ENCODE data around the gene ARMC3. TPM values are rescaled to one million over a fixed set of nuclear protein-coding genes. Genes with fewer than 3 reads are reported as not detected.

Gene ARMC3
- total and polyA plus RNA-seq, 4 donors, result 0.05 TPM; not detected in 3

GRCh38 chr10:23081221-23081750 is 153.4 kb downstream of the ARMC3 start:
- no peak for DNase-seq (ENCODE audit: low spot score)
- Histone ChIP-seq H3K9ac (ENCODE audit: low read depth in 1 of 2, low read length in 2 of 2) (no peak overlapping the region), H3K9me3 (ENCODE audit: control insufficient read depth in 4 of 4, low read length in 3 of 4) (no peaks in the 10 kb centered on the region), H3K4me3 (ENCODE audit: low read depth in 1 of 3, low read length in 3 of 3) (no peak overlapping the region), H3K4me1 (ENCODE audit: control insufficient read depth in 4 of 4, insufficient read depth in 4 of 4, low read length in 3 of 4) (peaks cover 0 to 8% (median 4%) of the 10 kb centered on the region in 4 donors), H3K36me3 (ENCODE audit: control insufficient read depth in 4 of 4, insufficient read depth in 3 of 4, low read depth in 1 of 4, low read length in 3 of 4) (no peaks in the 10 kb centered on the region), H3K27ac (ENCODE audit: low read depth in 1 of 2, low read length in 2 of 2) (no peak overlapping the region), H3K27me3 (ENCODE audit: control insufficient read depth in 4 of 4, insufficient read depth in 4 of 4, low read length in 3 of 4) (peaks cover 0 to 5% (median 0%) of the 10 kb centered on the region in 4 donors)
- WGBS, result 36% methylated on average over 7 of the region's 7 CpGs
- TF ChIP-seq HNF4G (IDR thresholded peaks at IDR 0.05) (no peak), RXRA (IDR thresholded peaks at IDR 0.05) (no peak), NR2F2 (IDR thresholded peaks at IDR 0.05) (no peak), YY1 (IDR thresholded peaks at IDR 0.05) (no peak), EGR1 (IDR thresholded peaks at IDR 0.05; ENCODE audit: low read depth in 2 of 2) (no peak), GABPA (IDR thresholded peaks at IDR 0.05 in 1 of 2, conservative IDR thresholded peaks at IDR 0.05 in 1 of 2) (no peak), FOXA2 (IDR thresholded peaks at IDR 0.05) (no peak), JUND (IDR thresholded peaks at IDR 0.05) (no peak), CTCF (IDR thresholded peaks at IDR 0.05; ENCODE audit: low read depth, low read length, missing input control) (no peak), RAD21 (IDR thresholded peaks at IDR 0.05) (no peak), FOXA1 (IDR thresholded peaks at IDR 0.05) (no peak), TAF1 (conservative IDR thresholded peaks at IDR 0.05) (no peak), HNF4A (conservative IDR thresholded peaks at IDR 0.05) (no peak), SP1 (IDR thresholded peaks at IDR 0.05) (no peak)
- TF ChIP-seq, protein P1, sequence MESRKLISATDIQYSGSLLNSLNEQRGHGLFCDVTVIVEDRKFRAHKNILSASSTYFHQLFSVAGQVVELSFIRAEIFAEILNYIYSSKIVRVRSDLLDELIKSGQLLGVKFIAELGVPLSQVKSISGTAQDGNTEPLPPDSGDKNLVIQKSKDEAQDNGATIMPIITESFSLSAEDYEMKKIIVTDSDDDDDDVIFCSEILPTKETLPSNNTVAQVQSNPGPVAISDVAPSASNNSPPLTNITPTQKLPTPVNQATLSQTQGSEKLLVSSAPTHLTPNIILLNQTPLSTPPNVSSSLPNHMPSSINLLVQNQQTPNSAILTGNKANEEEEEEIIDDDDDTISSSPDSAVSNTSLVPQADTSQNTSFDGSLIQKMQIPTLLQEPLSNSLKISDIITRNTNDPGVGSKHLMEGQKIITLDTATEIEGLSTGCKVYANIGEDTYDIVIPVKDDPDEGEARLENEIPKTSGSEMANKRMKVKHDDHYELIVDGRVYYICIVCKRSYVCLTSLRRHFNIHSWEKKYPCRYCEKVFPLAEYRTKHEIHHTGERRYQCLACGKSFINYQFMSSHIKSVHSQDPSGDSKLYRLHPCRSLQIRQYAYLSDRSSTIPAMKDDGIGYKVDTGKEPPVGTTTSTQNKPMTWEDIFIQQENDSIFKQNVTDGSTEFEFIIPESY (IDR thresholded peaks at IDR 0.05), result no peak
- TF ChIP-seq, protein P2, sequence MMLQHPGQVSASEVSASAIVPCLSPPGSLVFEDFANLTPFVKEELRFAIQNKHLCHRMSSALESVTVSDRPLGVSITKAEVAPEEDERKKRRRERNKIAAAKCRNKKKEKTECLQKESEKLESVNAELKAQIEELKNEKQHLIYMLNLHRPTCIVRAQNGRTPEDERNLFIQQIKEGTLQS (IDR thresholded peaks at IDR 0.05), result no peak
- TF ChIP-seq, protein P3, sequence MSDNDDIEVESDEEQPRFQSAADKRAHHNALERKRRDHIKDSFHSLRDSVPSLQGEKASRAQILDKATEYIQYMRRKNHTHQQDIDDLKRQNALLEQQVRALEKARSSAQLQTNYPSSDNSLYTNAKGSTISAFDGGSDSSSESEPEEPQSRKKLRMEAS (IDR thresholded peaks at IDR 0.05), result no peak
- TF ChIP-seq, protein P4, sequence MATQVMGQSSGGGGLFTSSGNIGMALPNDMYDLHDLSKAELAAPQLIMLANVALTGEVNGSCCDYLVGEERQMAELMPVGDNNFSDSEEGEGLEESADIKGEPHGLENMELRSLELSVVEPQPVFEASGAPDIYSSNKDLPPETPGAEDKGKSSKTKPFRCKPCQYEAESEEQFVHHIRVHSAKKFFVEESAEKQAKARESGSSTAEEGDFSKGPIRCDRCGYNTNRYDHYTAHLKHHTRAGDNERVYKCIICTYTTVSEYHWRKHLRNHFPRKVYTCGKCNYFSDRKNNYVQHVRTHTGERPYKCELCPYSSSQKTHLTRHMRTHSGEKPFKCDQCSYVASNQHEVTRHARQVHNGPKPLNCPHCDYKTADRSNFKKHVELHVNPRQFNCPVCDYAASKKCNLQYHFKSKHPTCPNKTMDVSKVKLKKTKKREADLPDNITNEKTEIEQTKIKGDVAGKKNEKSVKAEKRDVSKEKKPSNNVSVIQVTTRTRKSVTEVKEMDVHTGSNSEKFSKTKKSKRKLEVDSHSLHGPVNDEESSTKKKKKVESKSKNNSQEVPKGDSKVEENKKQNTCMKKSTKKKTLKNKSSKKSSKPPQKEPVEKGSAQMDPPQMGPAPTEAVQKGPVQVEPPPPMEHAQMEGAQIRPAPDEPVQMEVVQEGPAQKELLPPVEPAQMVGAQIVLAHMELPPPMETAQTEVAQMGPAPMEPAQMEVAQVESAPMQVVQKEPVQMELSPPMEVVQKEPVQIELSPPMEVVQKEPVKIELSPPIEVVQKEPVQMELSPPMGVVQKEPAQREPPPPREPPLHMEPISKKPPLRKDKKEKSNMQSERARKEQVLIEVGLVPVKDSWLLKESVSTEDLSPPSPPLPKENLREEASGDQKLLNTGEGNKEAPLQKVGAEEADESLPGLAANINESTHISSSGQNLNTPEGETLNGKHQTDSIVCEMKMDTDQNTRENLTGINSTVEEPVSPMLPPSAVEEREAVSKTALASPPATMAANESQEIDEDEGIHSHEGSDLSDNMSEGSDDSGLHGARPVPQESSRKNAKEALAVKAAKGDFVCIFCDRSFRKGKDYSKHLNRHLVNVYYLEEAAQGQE (IDR thresholded peaks at IDR 0.05), result no peak

Data from liver (tissue), 9 donors.